GM19455 (cell line): Measurements from ENCODE around the gene CAPN15.
"Not testable (repeated sequence)": the region's sequence is repeated elsewhere in the genome, so short reads cannot be mapped to it uniquely, and the experiment has no call there.

Source experiments
- ATAC-seq: cut with Tn5 transposase; IDR thresholded peaks from one replicate; pipeline ENCODE4 v1.9.1; 2021; ENCODE audit not compliant: unreplicated experiment

The CAPN15 gene

DNA sequence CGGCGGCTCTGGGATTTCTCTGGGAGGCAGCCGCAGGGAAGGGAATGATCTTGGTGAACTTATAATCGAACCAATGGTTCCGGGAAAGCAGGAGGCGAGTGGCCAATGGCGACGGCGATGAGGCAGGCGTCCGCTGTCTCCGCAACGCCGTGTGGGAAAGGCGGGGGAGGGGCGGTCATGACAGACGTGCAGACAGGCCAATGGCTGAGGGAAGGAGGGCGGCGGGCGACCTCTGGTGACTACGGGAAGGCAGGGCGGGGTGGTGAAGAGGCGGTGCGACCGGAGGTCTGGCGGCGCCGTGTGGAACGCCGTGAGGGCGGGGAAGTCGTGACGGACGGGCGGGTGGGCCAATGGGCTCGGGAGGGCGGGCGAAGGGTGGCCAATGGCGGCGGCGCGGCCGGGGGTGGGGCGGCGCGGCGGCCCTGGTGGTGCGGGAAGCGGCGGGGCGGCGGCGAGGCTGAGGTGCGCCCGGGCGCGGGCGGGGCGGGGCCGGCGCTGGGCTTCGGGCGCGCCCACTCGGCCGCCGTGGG, 62.2 kb downstream of the CAPN15 start, which contains the start of gene RAB40C:
Gene RAB40C (plus strand): TSS at position 409 of the 530 bp plus-strand sequence. CDS start 226 bp downstream, outside the sequence.
- ATAC-seq, result peak; percentile 68

DNA sequence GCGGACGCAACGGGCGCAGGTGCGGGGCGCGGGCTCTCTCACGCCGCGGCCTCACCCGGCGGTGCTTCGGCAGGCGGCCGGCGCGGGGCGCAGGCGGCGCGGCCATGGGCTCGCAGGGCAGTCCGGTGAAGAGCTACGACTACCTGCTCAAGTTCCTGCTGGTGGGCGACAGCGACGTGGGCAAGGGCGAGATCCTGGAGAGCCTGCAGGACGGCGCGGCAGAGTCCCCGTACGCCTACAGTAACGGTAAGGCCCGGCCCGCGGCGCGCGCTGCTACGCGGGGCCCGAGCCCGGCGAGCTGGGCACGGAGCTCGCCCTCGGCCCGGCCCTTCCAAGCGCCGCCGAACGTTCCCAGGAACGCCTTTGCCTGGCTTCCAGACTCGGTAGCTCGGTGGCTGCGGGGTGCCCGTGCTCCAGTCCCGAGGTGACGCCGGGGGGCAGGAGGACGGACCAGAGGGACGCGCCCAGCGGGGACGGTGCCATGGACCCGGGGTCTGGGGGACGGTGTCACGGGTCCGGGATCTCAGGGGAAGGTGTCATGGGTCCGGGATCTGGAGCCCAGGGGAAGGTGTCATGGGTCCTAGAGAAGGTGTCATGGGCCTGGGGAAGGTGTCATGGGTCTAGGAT, 62.8 kb downstream of the CAPN15 start:
- no peak for ATAC-seq

DNA sequence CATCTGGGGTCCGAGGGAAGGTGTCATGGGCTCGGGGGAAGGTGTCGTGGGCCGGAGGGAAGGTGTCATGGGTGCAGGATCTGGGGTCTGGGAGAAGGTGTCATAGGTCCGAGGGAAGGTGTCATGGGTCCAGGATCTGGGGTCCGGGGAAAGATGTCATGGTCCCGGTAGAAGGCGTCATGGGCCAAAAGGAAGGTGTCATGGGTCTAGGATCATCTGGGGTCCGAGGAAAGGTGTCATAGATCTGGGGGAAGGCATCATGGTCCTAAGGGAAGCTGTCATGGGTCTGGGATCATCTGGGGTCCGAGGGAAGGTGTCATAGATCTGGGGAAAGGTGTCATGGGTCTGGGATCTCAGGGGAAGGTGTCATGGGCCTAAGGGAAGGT, 63.3 kb downstream of the CAPN15 start:
- no peak for ATAC-seq

- ATAC-seq, result no peak
Measured at GRCh38 chr16:591231-591630, 63.7 kb downstream of the CAPN15 start.

- ATAC-seq, result no peak
Measured at GRCh38 chr16:591892-592517, 64.5 kb downstream of the CAPN15 start.

GRCh38 chr16:592518-593306, 65.2 kb downstream of the CAPN15 start:
- no peak for ATAC-seq

DNA sequence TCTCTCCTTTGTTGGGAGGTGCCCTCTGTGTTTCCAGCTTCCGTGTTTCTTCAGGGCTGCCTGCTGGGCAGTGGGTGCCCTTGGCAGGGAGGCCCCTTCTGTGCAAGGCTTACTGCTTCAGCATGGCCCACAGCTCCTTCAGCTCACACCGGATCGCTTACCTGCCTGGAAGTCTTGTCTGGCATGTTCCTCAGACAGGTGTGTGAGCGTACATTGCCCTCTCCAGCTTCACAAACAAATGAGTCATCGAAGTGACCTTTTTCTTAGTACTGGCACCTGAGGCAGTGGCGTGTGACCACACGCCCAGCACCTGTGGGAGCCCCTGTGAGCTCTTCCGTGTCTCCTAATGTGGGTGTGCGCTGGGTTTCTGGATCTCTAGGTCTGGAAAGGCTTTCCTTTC, 65.9 kb downstream of the CAPN15 start:
- no peak for ATAC-seq

- ATAC-seq, result no peak
Measured at GRCh38 chr16:593807-594206, 66.3 kb downstream of the CAPN15 start.

DNA sequence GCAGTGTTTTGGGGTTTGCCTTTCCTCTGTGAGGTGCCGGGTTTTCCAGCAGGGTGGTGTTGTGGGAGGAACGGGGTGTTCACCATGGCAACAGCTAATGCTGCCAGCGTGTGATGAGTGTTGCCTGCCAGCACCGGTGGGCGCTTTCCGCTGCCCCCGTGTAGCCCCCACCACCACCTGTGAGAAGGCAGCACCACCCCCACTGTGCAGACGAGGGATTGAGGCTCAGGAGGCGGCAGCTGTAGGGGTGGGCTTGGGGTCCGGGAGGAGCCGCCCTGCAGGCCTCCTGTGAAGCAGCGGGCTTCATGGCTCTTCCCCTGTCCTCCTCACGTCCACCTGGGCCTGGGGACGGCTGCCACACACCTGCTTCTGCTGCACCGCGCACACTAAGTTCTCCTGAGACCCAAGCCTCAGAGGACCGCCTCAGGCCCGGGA, 67.6 kb downstream of the CAPN15 start:
- no peak for ATAC-seq

DNA sequence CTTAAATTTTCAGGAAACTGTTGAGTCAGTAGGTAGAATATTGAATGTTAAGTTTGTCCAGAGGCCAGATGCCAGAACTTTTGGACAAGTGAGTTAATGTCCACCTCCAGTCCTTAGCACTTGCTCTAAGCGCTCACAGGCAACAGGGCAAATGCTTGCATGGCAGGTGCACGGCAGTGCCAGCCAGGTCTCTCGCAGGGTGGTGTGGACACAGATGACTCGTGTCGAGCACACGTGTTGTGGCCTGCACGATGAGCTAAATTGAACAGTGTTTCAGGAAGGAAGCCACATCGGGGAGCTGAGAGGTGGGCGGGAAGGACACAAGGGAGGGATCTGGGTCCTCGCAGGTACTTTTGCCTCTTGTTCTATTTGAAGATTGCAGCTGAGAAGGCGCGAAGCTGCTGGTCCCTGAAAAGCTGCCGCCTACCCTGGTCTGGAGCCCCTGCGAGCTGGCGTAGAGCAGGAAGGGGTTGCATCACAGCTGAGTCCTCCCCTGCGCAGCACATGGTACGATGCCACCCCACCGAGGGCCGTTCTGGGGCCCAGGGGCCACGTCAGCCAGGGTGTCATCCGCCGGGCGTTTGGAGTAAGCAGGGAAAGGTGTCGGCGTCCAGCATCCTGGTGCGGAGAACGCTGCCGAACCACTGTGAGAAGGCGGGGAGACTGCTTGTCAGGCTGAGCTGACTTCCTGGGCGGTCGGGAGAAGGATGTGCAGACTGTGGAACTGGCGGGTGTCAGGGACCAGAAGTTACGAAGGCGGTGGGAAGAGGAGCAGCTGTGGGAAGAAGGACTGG, 68.6 kb downstream of the CAPN15 start:
- ATAC-seq, result no peak

GRCh38 chr16:596736-597060, 69.2 kb downstream of the CAPN15 start:
- ATAC-seq, result no peak

DNA sequence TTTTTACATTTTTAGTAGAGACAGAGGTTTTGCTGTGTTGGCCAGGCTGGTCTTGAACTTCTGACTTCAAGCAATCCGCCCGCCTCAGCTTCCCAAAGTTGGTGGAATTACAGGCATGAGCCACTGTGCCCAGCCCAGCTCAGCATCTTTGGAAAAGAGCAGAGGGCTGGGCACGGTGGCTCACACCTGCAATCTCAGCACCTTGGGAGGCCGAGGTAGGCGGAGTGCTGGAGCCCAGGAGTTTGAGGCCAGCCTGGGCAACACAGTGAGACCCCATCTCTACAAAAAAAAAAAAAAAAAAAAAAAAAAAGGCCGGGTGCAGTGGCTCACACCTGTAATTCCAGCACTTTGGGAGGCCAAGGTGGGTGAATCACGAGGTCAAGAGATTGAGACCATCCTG, 70.1 kb downstream of the CAPN15 start:
- ATAC-seq, result not testable (repeated sequence)

DNA sequence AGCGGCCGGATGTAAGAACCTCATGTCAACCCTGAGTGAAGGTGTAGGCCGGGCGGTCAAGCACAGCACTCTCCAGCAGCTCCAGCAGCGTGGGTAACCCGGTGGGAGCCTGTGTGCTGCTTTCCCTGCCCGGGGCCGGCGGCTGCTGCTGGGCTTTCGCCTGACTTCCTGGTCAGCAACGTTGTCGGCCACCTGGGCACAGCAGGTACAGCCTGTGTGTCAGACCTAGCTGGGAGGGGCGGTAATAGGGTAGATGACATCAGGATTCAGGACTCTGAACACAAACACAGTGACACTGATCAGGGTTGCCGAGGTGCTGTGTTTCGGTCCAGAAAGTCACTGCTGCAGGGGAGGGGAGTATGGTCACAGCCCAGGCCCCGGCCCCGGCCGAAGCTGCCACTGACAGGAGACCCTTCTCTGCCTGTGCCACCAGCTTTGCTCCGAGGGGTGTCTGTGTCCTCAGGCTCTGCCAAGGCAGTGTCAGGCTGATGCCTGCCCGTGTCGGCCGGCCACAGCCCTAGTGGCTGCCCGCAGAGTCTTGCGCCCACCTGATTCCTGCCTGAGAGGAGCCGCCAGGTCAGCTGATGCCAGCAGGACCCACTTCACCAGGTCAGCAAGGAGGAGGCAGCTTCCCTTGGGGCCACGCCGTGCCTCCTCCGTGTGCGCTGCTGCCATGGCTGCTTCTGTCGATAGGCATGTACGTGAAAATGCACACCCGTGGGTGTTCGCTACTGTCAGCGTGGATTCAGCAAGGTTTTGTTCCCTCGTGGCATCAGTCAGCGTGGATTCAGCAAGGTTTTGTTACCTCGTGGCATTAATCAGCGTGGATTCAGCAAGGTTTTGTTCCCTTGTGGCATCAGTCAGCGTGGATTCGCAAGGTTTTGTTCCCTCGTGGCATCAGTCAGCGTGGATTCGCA, 71.6 kb downstream of the CAPN15 start:
- no peak for ATAC-seq

DNA sequence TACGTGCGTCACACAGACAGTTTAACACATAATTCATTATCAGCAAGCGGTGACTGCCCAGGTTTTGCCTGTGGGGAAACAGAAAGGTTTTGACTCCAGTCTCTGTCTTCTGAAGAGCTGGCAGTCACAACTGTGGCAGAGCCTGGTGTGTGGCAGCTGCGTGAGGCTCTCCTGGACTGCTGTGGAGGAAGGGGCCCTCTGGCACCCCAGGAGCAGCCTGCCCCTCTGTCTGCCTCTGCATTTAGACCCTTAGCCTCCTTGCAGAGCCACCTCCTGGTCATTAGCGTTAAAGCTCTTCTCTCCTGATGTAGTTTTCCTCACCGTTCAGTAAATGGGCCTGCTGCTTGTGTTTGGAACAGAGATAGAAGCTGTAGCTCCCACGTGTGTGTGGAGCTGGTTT, 73.3 kb downstream of the CAPN15 start:
- ATAC-seq, result no peak

DNA sequence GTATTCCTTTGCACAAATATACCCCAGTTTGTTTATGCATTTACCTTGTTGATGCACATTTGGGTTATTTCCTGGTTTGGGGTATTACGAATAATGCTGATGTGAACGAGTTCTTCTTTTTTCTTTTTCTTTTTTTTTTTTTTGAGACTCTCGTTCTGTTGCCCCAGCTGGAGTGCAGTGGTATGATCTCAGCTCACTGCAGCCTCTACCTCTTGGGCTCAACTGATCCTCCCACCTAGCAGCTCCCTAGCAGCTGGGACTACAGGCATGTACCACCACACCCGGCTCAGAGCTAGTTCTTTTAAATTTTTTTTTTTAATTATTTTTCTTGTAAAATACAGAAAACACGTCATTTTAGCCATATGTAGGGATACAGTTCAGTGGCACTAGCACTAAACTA, 76.4 kb downstream of the CAPN15 start:
- ATAC-seq, result no peak
